Activated T-helper 2 cell treated with anti-CD3 and anti-CD28 coated beads, Interferon-gamma antibody, Interleukin-2, Interleukin-4, amounts not matched to agents 10 μg/mL and 5 μg/mL and 100 μg/mL, durations not matched to agents 14 hours and 24 hours and 36 hours (primary cell): Measurements from ENCODE around the gene ZFPM1. TPM values are rescaled to one million over a fixed set of nuclear protein-coding genes. Genes with fewer than 3 reads are reported as not detected.
A peak's percentile ranks its signal among the peaks of the same experiment; 100 is the strongest.

ENCODE experiments used
- DNase-seq: peaks from one replicate; pipeline ENCODE4 v3.0.0; 2021; ENCODE audit warnings: low spot score
- H3K27ac Mint-ChIP-seq: one replicate; pipeline ENCODE4 v1.8.0; 2021; ENCODE audit warnings: mixed read lengths
- H3K27me3 Mint-ChIP-seq: one replicate; pipeline ENCODE4 v1.8.0; 2021; ENCODE audit warnings: low read depth, mixed read lengths
- H3K36me3 Mint-ChIP-seq: one replicate; pipeline ENCODE4 v1.8.0; 2021; ENCODE audit warnings: low read depth, mixed read lengths
- H3K4me1 Mint-ChIP-seq: one replicate; pipeline ENCODE4 v1.8.0; 2021; ENCODE audit warnings: low read depth, mixed read lengths
- H3K4me3 Mint-ChIP-seq: one replicate; pipeline ENCODE4 v1.8.0; 2021; ENCODE audit warnings: low read depth, mild to moderate bottlenecking, moderate library complexity, mixed read lengths
- H3K9me3 Mint-ChIP-seq: one replicate; pipeline ENCODE4 v1.8.0; 2021; ENCODE audit warnings: mixed read lengths
- intact Hi-C: fragments of 100-400 bp; cut with micrococcal nuclease; formaldehyde crosslinking; loops from one replicate; pipeline ENCODE4 v1.15.1; 2023
- total RNA-seq: library from RNA; stranded (reverse); gene quantifications from 2 replicates; pipeline ENCODE4 v1.2.3, GENCODE V29; 2022

The ZFPM1 gene
- total RNA-seq, 1 donor from 2014 or later, result 14.5 TPM

GRCh38 chr16:88451586-88452481, 1.2 kb upstream of the ZFPM1 start:
- DNase-seq, result no peak
- Mint-ChIP-seq H3K27ac (no peak overlapping the region), H3K4me1 (peaks cover 16% of the 10 kb centered on the region), H3K4me3 (peak overlapping the region; percentile 81), H3K9me3 (no peaks in the 10 kb centered on the region), H3K27me3 (peaks cover 15% of the 10 kb centered on the region), H3K36me3 (no peaks in the 10 kb centered on the region)
- intact Hi-C loops, result loop anchor here (2.0 to 10.0 kb wide), 5 partner anchors 199 to 1065 kb away; partner anchors contain the start of genes BANP, CYBA and PIEZO1

DNA sequence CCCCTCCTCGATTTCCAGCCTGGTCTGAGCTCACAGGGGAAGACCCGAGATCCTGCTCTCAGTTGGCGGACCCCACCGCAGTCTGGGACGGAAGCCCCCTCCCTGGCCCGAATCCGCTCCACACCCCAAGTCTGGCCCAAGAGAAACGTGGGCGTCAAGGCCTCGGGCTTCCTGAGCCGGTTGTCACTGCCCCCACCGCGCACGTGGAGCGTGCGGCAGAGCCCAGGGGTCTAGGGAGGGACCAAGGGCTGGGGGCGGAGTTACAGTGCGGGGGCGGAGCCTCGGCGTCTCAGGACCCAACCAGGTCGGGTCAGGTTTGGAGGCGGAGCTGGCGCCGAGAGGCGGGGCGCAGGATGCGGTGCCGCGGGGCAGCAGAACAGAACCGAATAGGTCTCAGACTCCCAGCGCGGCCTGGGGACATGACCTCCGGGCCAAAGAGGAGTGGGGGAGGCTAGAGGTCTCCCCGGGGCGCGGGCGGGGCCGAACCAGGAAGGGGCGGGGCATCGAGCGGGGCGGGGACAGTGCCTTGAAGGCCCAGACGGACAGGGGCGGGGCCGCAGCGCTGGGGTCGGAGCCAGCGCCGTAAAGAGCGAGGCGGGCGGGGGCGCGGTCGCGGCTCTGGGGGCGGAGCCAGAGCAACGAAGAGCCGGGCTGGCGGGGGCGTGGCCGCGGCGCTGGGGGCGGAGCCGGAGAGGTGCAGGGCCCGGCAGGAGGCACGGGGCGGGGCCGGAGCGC, 431 bp upstream of the ZFPM1 start:
- peak; percentile 97 for DNase-seq
- intact Hi-C loops, result loop anchor here (2.0 to 10.0 kb wide), 5 partner anchors 198 to 1065 kb away; partner anchors contain the start of genes BANP, CYBA and PIEZO1
- no peaks in the 10 kb centered on the region for H3K9me3 Mint-ChIP-seq
- H3K4me1 Mint-ChIP-seq, result peaks cover 22% of the 10 kb centered on the region
- peaks cover 11% of the 10 kb centered on the region for H3K27me3 Mint-ChIP-seq
- H3K4me3 Mint-ChIP-seq, result peak overlapping the region; percentile 81
- H3K27ac Mint-ChIP-seq, result peak overlapping the region; percentile 80
- H3K36me3 Mint-ChIP-seq, result no peaks in the 10 kb centered on the region

DNA sequence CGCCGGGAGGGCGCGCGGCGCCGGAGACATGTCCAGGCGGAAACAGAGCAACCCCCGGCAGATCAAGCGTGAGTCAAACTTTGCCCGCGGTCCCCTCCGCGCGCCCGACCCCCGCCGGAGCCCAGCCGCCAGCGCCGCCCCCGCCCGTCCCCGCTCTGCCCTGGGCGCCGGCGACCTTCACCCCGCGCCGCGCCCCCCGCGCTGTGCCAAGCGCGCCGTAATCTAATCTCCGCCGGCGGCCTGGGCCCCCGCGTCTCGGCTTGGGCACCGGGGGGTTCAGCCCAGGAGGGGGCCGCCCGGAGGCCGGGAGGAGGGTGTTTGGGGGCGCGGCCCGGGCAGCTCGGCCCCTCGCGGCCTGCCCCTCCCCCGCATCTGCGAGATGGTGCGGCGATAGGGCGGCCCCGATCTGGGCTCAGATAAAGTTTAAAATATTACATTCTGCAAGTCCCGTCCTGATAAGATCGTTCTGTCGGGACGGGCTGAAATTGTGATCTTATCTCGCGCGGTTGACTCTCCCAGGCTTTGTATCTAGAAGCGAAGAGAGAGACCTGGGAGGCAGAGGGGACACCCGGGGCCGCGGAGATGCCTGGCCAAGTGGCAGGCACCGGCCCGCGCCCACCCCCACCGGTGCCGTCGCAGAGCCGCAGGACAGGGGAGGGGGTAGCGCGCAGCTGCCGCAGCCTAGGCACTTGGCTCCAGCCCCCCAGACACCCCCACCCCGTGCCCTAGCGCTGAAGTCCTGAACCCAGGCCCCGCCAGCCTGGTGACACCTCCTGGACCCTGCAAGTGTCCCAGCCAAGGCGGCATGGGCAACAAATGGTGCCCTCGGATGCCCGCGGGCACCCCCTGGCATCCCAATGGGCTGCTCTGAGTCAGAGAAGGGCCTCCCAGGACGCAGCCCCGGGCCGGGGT, 787 bp downstream of the ZFPM1 start:
- Mint-ChIP-seq H3K4me3 (peak overlapping the region; percentile 91), H3K36me3 (no peaks in the 10 kb centered on the region), H3K9me3 (no peaks in the 10 kb centered on the region), H3K27me3 (peaks cover 8% of the 10 kb centered on the region), H3K27ac (no peak overlapping the region), H3K4me1 (peaks cover 23% of the 10 kb centered on the region)
- intact Hi-C loops, result loop anchor here (2.0 to 10.0 kb wide), 6 partner anchors 81 to 1067 kb away; partner anchors contain the start of genes BANP, CYBA and PIEZO1
- DNase-seq, result peak; percentile 37

- H3K27ac Mint-ChIP-seq, result peak overlapping the region; percentile 91
- peak overlapping the region; percentile 91 for H3K4me3 Mint-ChIP-seq
- H3K9me3 Mint-ChIP-seq, result no peaks in the 10 kb centered on the region
- DNase-seq, result peak; percentile 49
- intact Hi-C loops, result loop anchor here (2.0 to 10.0 kb wide), 4 partner anchors 80 to 1067 kb away; partner anchors contain the start of gene PIEZO1
- H3K4me1 Mint-ChIP-seq, result peaks cover 27% of the 10 kb centered on the region
- no peaks in the 10 kb centered on the region for H3K36me3 Mint-ChIP-seq
- H3K27me3 Mint-ChIP-seq, result peaks cover 6% of the 10 kb centered on the region
Measured at GRCh38 chr16:88454523-88454947, 1.5 kb downstream of the ZFPM1 start.

GRCh38 chr16:88455610-88456355, 2.7 kb downstream of the ZFPM1 start:
- intact Hi-C loops, result loop anchor here (2.0 to 10.0 kb wide), 3 partner anchors 79 to 581 kb away; partner anchors contain the start of gene PIEZO1
- Mint-ChIP-seq H3K27ac (peak overlapping the region; percentile 91), H3K36me3 (no peaks in the 10 kb centered on the region), H3K4me3 (peak overlapping the region; percentile 68), H3K4me1 (peaks cover 28% of the 10 kb centered on the region), H3K9me3 (no peaks in the 10 kb centered on the region), H3K27me3 (peaks cover 6% of the 10 kb centered on the region)
- peak; percentile 50 for DNase-seq

- Mint-ChIP-seq H3K4me3 (peak overlapping the region; percentile 68), H3K9me3 (no peaks in the 10 kb centered on the region), H3K27ac (peak overlapping the region; percentile 91), H3K27me3 (no peaks in the 10 kb centered on the region), H3K36me3 (no peaks in the 10 kb centered on the region), H3K4me1 (peaks cover 30% of the 10 kb centered on the region)
- intact Hi-C loops, result loop anchor here (10.0 kb wide), 2 partner anchors 328 to 582 kb away; partner anchors contain the start of gene PIEZO1
- DNase-seq, result no peak
Measured at GRCh38 chr16:88456356-88457292, 3.5 kb downstream of the ZFPM1 start.

- Mint-ChIP-seq H3K36me3 (no peaks in the 10 kb centered on the region), H3K9me3 (no peaks in the 10 kb centered on the region), H3K27ac (no peak overlapping the region), H3K4me1 (peaks cover 24% of the 10 kb centered on the region), H3K27me3 (no peaks in the 10 kb centered on the region), H3K4me3 (no peak overlapping the region)
- intact Hi-C loops, result loop anchor here (10.0 kb wide), 2 partner anchors 327 to 583 kb away; partner anchors contain the start of gene PIEZO1
- no peak for DNase-seq
Measured at GRCh38 chr16:88458039-88458772, 5.1 kb downstream of the ZFPM1 start.

- DNase-seq, result no peak
- H3K4me3 Mint-ChIP-seq, result no peak overlapping the region
- H3K27me3 Mint-ChIP-seq, result no peaks in the 10 kb centered on the region
- H3K4me1 Mint-ChIP-seq, result peaks cover 24% of the 10 kb centered on the region
- no peaks in the 10 kb centered on the region for H3K36me3 Mint-ChIP-seq
- intact Hi-C loops, result loop anchor here (10.0 kb wide), 2 partner anchors 326 to 584 kb away; partner anchors contain the start of gene PIEZO1
- H3K27ac Mint-ChIP-seq, result no peak overlapping the region
- H3K9me3 Mint-ChIP-seq, result no peaks in the 10 kb centered on the region
Measured at GRCh38 chr16:88458773-88459235, 5.7 kb downstream of the ZFPM1 start.

- no peak overlapping the region for H3K4me3 Mint-ChIP-seq
Measured at GRCh38 chr16:88459366-88460073, 6.4 kb downstream of the ZFPM1 start.

More at GRCh38 chr16:88459366-88460073, 6.4 kb downstream of the ZFPM1 start:
- Mint-ChIP-seq H3K27ac (no peak overlapping the region), H3K36me3 (no peaks in the 10 kb centered on the region), H3K4me1 (peaks cover 24% of the 10 kb centered on the region), H3K27me3 (no peaks in the 10 kb centered on the region), H3K9me3 (no peaks in the 10 kb centered on the region)
- no peak for DNase-seq
- intact Hi-C loops, result loop anchor here (10.0 kb wide), 2 partner anchors 325 to 585 kb away; partner anchors contain the start of gene PIEZO1
